H7 (cell line): ENCODE data around the gene CCDC148. TPM values are rescaled to one million over a fixed set of nuclear protein-coding genes. Genes with fewer than 3 reads are reported as not detected.
A peak's percentile ranks its signal among the peaks of the same experiment; 100 is the strongest.
"Not testable (repeated sequence)": the region's sequence is repeated elsewhere in the genome, so short reads cannot be mapped to it uniquely, and the experiment has no call there.

ENCODE experiments used
- DNase-seq: peaks from one replicate; pipeline ENCODE4 v3.0.0; 2012
- H3K27me3 ChIP-seq: 2 replicates; pipeline ENCODE4 v1.6.0; 2011; ENCODE audit warnings: mild to moderate bottlenecking, low read length; ENCODE audit not compliant: control insufficient read depth, insufficient read depth
- H3K36me3 ChIP-seq: replicated peaks from 2 replicates; pipeline ENCODE4 v1.5.1; 2011; ENCODE audit warnings: low read length; ENCODE audit not compliant: control insufficient read depth, insufficient read depth
- H3K4me3 ChIP-seq: 2 replicates; pipeline ENCODE4 v1.5.1; 2011; ENCODE audit warnings: low read depth, mild to moderate bottlenecking, control low read depth, low read length, moderate library complexity; ENCODE audit not compliant: insufficient read depth
- total RNA-seq: library from RNA; depleted of rRNA; stranded (reverse); fragments of >200 nt; shearing (Covaris generic); gene quantifications from 2 replicates; pipeline ENCODE4 v1.2.3, GENCODE V29; 2014

The CCDC148 gene
- total RNA-seq, 1 experiment from 2014 or later: 0.07 TPM

DNA sequence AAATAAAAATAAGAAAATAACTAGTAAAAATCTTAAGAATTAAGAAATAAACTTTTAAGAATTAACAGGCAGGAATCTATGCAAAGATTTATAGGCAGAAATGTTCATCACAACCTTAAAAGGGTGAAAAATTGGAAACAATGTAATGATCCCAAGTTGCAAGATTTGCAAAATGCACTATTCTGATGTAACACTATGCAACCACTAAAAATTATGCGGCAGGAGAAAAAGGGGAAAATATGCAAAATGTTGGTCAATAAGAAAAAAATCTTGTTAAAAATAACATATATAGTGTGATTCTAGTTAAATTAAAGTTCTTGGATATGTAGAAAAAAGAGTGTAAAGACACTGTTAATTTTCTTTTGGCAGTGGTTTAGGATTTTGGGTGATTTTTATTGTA, 222.1 kb downstream of the CCDC148 start:
- Histone ChIP-seq H3K36me3 (no peaks in the 10 kb centered on the region), H3K4me3 (no peak overlapping the region), H3K27me3 (no peaks in the 10 kb centered on the region)
- DNase-seq: no peak

DNA sequence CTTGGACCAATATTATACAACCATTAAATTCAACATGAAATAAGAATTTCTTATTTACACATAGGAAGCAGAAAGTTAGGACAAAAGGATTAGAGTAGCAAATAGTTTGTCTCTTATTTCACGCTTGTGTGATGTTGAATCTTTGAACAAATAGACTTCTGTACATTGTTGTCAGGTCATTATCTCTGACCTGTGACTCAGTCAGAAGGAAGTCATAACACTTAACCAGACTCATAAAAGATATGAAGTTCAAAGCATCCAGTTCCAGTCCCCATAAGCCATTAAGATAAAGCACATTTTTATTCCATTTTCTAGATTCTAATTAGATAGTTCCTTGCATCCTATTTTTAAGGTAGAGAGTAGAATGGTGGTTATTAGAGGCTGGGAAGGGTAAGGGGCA, 224.1 kb downstream of the CCDC148 start:
- Histone ChIP-seq H3K36me3 (no peaks in the 10 kb centered on the region), H3K27me3 (no peaks in the 10 kb centered on the region), H3K4me3 (no peak overlapping the region)
- DNase-seq: no peak

DNA sequence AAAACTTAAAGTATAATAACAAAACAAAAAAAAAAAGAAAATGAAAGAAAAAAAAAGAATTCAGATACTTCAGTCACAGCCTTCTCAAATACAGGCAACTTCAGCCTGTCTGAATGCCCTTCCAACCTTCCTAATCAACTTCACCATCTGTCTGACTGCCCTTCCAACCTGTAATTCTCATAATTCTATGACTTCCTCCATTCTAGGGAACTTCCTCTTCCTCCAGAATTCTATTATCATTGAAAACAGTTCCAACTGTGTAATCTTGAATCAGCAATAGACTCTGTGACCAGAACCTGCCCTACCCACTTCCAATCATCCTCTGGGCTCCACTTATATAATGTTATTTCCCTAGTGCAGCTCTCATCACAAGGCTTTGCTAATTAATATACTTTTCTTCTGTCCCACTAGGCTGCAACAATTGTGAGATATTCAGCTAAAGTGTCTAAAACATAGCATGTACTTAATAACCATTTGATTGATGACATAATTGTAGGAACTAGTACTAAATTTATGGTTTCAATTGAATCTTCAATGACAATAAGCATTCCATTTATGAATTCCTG, 227.5 kb downstream of the CCDC148 start:
- Histone ChIP-seq H3K4me3 (no peak overlapping the region), H3K27me3 (no peaks in the 10 kb centered on the region), H3K36me3 (no peaks in the 10 kb centered on the region)
- DNase-seq: no peak

DNA sequence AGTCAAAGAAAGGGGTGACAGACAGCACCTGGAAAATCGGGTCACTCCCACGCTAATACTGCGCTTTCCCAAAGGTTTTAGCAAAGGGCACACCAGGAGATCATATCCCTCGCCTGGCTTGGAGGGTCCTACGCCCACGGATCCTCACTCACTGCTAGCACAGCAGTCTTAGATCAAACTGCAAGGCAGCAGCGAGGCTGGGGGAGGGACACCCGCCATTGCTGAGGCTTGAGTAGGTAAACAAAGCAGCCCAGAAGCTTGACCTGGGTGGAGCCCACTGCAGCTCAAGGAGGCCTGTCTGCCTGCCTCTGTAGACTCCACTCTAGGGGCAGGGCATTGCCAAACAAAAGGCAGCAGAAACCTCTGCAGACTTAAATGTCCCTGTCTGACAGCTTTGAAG, 233.5 kb downstream of the CCDC148 start:
- H3K27me3 ChIP-seq, DNase-seq, H3K36me3 ChIP-seq, H3K4me3 ChIP-seq: not testable (repeated sequence)

DNA sequence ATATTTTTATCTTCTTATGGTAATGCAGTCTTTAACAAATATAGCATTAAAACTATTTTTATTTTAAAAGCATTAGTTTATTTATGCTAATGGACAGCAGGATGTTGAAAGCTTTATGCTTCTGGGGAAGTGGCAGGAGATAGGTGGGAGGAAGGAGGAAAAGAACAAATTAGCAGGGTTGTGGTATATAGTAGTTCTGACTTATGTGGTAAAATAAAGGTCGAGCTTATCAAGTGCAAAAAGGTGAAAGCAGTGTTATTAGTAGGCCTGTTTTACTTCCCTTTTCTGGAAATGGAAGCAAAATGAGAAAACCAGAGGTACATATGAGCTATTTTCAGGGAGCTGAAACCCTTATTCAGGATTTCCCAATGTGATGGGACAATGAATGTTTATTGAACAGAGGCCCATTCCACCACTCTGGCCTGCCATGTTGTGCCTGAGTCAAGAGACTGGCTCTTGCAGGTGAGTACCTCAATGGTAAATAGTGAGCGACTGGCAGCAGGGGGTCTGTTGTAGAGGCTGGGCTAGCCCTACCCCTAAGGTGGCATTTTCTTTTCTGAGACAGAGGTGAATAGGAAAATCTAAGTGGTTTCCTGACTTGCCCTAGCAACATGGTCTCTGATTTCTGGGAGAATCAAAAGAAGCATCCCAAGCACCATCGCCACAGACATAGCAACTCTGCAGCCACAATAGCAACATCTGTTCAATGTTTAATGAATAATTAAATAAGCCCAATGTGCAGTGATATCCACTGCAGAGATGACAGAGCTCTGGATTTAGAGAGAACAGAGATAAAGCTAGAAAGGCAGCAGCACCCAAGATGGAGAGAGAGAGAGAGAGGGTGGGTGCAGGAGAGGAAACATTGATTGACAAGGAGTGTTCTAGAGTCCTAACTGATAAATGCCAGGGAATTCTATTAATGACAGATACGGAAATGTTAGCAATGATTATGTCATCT, 235.2 kb downstream of the CCDC148 start:
- no peak overlapping the region for H3K4me3 ChIP-seq
- DNase-seq: no peak
- no peaks in the 10 kb centered on the region for H3K27me3 ChIP-seq
- no peaks in the 10 kb centered on the region for H3K36me3 ChIP-seq

DNA sequence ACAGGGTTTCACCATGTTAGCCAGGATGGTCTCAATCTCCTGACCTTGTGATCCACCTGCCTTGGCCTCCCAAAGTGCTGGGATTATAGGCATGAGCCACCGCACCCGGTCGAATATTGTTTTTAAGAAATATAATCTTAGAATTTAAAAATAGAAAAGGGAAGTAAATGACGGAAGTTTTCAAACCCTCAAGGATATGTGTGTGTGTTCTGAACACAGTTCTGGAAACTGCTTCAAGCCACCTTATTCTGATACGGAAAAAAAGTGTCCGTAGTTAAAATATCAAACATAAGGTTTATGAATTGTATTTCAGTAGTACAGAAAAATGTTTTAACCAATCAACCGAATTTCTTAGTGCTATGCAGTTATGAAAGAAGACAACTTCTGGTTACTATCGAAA, 239.0 kb downstream of the CCDC148 start:
- Histone ChIP-seq H3K27me3 (no peaks in the 10 kb centered on the region), H3K4me3 (no peak overlapping the region), H3K36me3 (no peaks in the 10 kb centered on the region)
- DNase-seq: no peak

DNA sequence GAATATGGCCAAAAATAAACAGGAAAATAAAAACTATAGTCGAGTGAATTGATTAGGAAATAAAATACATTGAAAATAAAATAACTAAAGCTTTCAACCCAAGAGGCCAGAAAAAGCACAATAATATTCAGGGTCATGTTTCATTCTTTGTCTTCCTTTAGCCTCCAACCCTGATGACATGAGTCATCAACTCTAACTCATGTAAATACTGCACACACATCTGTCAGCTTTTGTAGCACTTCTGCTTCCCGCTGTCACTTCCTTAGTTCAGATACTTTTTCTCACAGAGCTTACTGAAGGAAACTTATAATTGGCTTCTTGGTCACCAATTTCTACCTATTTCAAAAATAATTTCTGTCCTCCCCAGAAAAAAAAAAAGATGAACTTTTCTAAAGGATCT, 242.1 kb downstream of the CCDC148 start:
- no peaks in the 10 kb centered on the region for H3K27me3 ChIP-seq
- DNase-seq: no peak
- H3K36me3 ChIP-seq: no peaks in the 10 kb centered on the region
- H3K4me3 ChIP-seq: no peak overlapping the region

DNA sequence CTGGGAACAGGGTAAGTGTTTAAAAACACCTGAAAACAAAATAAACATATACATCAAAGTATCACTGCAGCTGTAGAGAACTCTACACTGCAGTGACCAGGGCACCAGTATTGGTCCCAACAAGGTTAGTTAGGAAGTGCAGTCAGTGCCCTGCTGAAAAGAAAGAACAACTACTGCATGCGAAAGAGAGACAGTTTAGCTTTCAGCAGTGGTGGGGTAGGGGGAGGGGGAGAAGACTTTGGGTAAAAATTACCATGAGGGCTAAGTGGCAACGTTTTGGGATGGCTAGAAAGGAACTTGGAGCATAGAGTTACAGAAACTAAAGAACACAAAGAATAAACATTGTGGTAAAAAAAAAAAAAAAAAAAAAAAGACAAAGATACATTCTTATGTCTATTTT, 242.8 kb downstream of the CCDC148 start:
- Histone ChIP-seq H3K4me3 (no peak overlapping the region), H3K36me3 (no peaks in the 10 kb centered on the region), H3K27me3 (no peaks in the 10 kb centered on the region)
- DNase-seq: peak; percentile 22

DNA sequence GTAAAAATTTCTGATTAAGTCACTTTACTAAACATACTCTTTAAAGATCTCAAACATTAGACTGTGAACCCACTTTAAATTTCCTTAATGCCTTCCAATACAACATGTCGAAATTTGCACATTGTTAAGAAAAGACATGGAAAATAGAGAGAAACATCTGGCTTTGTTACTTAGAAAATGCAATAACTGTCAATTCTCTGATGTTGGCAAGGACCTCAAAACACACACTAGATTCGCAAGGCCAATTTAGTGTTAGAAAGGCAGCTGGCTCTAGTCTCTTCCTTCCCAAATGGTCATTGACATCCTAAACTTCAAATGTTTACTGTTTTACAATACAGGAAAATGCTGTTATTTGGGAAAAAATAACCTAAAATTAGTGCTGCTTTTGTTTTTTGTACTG, 244.3 kb downstream of the CCDC148 start:
- Histone ChIP-seq H3K36me3 (no peaks in the 10 kb centered on the region), H3K4me3 (no peak overlapping the region), H3K27me3 (no peaks in the 10 kb centered on the region)

DNA sequence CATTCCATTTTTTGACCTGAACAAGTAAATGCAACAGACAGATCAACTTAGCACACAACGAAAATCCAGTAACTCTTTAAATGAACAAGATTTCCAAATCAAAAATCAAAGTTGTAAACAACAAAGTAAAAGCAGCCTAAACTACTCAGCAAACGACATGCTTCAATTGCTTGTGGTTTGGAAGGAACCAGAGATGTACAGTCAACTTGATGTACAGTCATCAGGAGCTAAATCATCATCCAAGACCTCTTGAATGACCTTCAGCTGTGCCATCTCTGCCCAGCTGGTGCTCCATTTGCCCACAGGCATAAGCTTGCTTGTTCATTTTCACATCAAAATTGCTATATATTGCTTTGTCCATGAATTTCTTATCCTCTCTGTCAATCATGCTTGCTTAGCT, 245.1 kb downstream of the CCDC148 start:
- DNase-seq: no peak
- H3K36me3 ChIP-seq: no peaks in the 10 kb centered on the region
- no peaks in the 10 kb centered on the region for H3K27me3 ChIP-seq

More for the DNA sequence above, 244.3 kb downstream of the CCDC148 start:
- no peak for DNase-seq

DNA sequence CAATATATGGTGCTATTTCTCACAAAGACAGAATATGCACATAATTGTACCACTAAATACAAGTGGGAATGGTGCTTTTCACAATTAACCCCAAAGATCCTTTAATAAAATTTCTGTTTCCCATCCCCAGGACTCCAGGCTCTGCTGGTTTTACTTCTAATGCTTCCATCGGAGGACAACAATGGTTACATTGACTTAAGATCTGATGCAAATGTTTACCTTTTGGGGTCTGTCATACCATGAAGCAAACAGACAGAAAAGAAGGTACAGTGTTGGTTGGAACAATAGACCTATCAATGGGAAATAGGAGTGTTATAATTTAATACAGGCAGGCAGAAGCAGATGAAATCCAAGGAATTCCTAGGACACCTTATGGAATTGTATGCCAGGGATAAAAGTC, 249.2 kb downstream of the CCDC148 start:
- H3K27me3 ChIP-seq: no peaks in the 10 kb centered on the region
- no peak for DNase-seq
- no peaks in the 10 kb centered on the region for H3K36me3 ChIP-seq
- H3K4me3 ChIP-seq: no peak overlapping the region

More for the DNA sequence above, 245.1 kb downstream of the CCDC148 start:
- no peak overlapping the region for H3K4me3 ChIP-seq

DNA sequence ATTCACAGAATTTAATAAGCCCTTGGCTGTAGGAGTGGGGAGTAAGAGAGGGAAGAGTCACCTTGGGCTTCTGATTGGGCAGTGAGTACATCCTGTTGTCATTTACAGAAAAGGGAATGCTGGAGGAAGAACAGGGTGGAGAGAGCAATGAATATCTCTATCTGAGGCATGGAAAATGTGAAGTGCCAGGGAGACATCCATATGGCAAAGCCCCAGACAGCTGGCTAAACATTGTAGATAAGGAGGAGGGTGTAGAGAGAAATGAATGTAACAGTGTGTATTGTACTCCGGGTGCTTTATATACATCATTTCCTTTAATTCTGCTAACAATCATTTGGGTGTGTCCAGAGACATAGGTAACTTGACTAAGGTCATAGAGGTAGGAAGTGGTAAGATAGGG, 251.3 kb downstream of the CCDC148 start:
- no peaks in the 10 kb centered on the region for H3K36me3 ChIP-seq
- H3K4me3 ChIP-seq: no peak overlapping the region
- no peak for DNase-seq
- no peaks in the 10 kb centered on the region for H3K27me3 ChIP-seq

DNA sequence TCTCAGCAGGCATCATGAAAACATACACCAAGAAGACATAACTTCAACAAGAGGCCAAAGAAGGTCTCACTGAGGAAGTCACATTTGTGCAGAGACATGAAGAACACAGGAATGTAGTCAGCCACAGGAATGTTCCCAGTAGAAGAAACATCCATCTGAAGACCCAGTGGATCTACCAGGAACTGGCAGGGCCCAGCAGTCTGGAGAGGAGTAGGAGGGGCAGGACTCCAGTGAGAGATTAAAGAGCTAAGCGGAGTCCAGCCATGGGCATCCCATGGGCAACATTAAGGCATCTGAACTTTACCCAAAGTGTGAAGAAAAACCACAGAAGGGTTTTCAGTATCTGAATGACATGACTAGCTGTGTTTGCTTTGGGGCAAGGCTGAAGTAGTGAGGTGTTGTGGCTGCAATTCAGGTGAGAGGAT, 251.8 kb downstream of the CCDC148 start:
- DNase-seq: no peak

DNA sequence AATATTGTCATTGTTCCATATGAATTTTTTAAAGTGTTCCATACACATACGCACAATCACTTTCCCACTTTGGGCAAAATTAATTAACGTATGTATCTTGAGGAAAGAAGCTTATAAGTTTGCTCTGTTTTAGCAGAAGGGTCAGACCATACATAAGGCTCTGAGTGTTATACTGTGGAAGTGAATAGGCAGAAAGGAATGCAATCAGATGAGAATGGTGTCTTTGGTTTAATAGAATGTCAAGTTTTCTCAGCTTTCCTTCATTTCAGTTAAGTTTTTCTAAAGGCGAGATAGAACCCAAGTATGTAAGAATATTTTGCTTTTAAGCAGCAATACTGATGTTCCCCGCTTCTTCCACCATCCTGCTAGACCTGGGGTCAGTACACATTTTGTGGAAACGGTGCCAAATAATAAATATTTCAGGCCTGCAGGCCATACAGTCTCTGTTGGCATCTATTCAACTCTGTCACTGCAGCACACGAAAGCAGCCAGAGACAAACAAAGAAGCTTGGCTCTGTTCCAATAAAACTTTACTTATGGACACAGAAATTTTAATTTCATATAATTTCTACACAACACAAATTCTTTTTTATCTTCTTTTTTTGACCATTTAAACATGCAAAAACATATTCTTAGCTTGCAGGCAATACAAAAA, 254.3 kb downstream of the CCDC148 start:
- DNase-seq: no peak
- no peaks in the 10 kb centered on the region for H3K27me3 ChIP-seq
- H3K4me3 ChIP-seq: no peak overlapping the region
- no peaks in the 10 kb centered on the region for H3K36me3 ChIP-seq

More for the DNA sequence above, 251.8 kb downstream of the CCDC148 start:
- no peaks in the 10 kb centered on the region for H3K36me3 ChIP-seq
- no peak overlapping the region for H3K4me3 ChIP-seq
- H3K27me3 ChIP-seq: no peaks in the 10 kb centered on the region
